NCI-H345 treated with DMSO at 0.1 percent for 48 hours (cell line): ENCODE measurements around the gene STC2.

ENCODE experiments used
- DNase-seq: peaks from one replicate; lab custom pipeline; 2025; ENCODE audit not compliant: unreplicated experiment; lab: John Stamatoyannopoulos, UW

STC2 gene

GRCh38 chr5:173314166-173314952 lies 13.9 kb downstream of the STC2 start:
- DNase-seq = no peak

GRCh38 chr5:173313351-173313801 lies 14.8 kb downstream of the STC2 start:
- no peak for DNase-seq

GRCh38 chr5:173312821-173313220 lies 15.4 kb downstream of the STC2 start:
- no peak for DNase-seq

- no peak for DNase-seq
Observed at GRCh38 chr5:173311818-173312585, 16.2 kb downstream of the STC2 start.

- no peak for DNase-seq
Observed at GRCh38 chr5:173310861-173311785, 17.1 kb downstream of the STC2 start.

- no peak for DNase-seq
Observed at GRCh38 chr5:173310218-173310769, 17.9 kb downstream of the STC2 start.

GRCh38 chr5:173309731-173310130 lies 18.5 kb downstream of the STC2 start:
- no peak for DNase-seq

GRCh38 chr5:173308226-173308625 lies 20.0 kb downstream of the STC2 start:
- no peak for DNase-seq

- no peak for DNase-seq
Observed at GRCh38 chr5:173307695-173308094, 20.5 kb downstream of the STC2 start.

GRCh38 chr5:173306695-173307094 lies 21.5 kb downstream of the STC2 start:
- no peak for DNase-seq

GRCh38 chr5:173304591-173304988 lies 23.6 kb downstream of the STC2 start:
- no peak for DNase-seq

GRCh38 chr5:173303878-173304590 lies 24.2 kb downstream of the STC2 start:
- DNase-seq = no peak

GRCh38 chr5:173302546-173303155 lies 25.6 kb downstream of the STC2 start:
- peak; percentile 21 for DNase-seq

- DNase-seq = no peak
Observed at GRCh38 chr5:173301695-173302545, 26.3 kb downstream of the STC2 start.

- DNase-seq = no peak
Observed at GRCh38 chr5:173300389-173301047, 27.7 kb downstream of the STC2 start.

- DNase-seq = no peak
Observed at GRCh38 chr5:173299820-173300219, 28.4 kb downstream of the STC2 start.

- no peak for DNase-seq
Observed at GRCh38 chr5:173298213-173298926, 29.8 kb downstream of the STC2 start.

- no peak for DNase-seq
Observed at GRCh38 chr5:173297813-173298212, 30.4 kb downstream of the STC2 start.
